HCT116 (cell line): ENCODE measurements around the gene NDST3. TPM values are rescaled to one million over a fixed set of nuclear protein-coding genes. Genes with fewer than 3 reads are reported as not detected.

Experiments
- ATAC-seq: fragments of 200-7000 bp; cut with Tn5 transposase; 2 replicates; pipeline ENCODE4 v1.9.1; 2020; ENCODE audit warnings: mild to moderate bottlenecking, moderate library complexity
- BruUV-seq: library from RNA; stranded (reverse); fragments of 400-500 nt; replicated peaks from 2 replicates; lab custom pipeline; 2021; lab: Mats Ljungman, UMichigan
- CTCF ChIA-PET: fragments of 300-600 bp; sonication (Branson Sonifier 250); formaldehyde crosslinking; loops from one replicate; lab custom pipeline; 2021; ENCODE audit warnings: antibody characterized with exemption; lab: Charles Lee
- POLR2A ChIA-PET: fragments of 300-600, 350-600 bp; sonication (Branson Sonifier 250); formaldehyde crosslinking; loops from one replicate; lab custom pipeline; 2021; ENCODE audit warnings: antibody characterized with exemption; lab: Charles Lee
- RAD21 ChIA-PET, 2 experiments: fragments of 300-600 bp; sonication (Branson Sonifier 250); formaldehyde crosslinking; loops; one replicate each; lab custom pipeline; 2023; ENCODE audit warnings: low total read pairs in 2 of 2; ENCODE audit not compliant: uncharacterized antibody in 2 of 2, unreplicated experiment in 2 of 2, low non-redundant PET in 1 of 2; lab: Charles Lee
- DNase-seq: peaks from one replicate; pipeline ENCODE4 v3.0.0-alpha.2; 2010; ENCODE audit warnings: low read depth, low spot score
- H2AFZ ChIP-seq: fragments of 200-600 bp; shearing (Covaris generic), sonication (generic); 2 replicates; pipeline ENCODE4 v1.6.1; 2017; ENCODE audit warnings: low read depth, mixed run types, mixed read lengths, antibody characterized with exemption, low read length; ENCODE audit not compliant: poor library complexity, severe bottlenecking
- H3K27ac ChIP-seq: 2 replicates; pipeline ENCODE4 v1.5.1; 2012; ENCODE audit warnings: low read depth, low read length
- H3K27me3 ChIP-seq: fragments of 200-600 bp; sonication (generic); 2 replicates; pipeline ENCODE4 v1.6.1; 2016; ENCODE audit warnings: mixed run types, low read length, mixed read lengths; ENCODE audit not compliant: insufficient read depth
- H3K36me3 ChIP-seq, 2 experiments: fragments of 200-500 bp in 1 of 2; fragments of 200-600 bp in 1 of 2; sonication (Bioruptor generic) in 1 of 2; sonication (generic) in 1 of 2; 2 replicates each; pipeline versions ENCODE4 v1.5.1 to v1.6.1; 2014 to 2016; ENCODE audit warnings: low read length in 2 of 2, inconsistent platforms in 1 of 2, mixed read lengths in 1 of 2, mixed run types in 1 of 2; ENCODE audit not compliant: insufficient read depth in 2 of 2, control insufficient read depth in 1 of 2
- H3K4me1 ChIP-seq, 2 experiments: fragments of 200-600 bp in 1 of 2; sonication (generic) in 1 of 2; 2 replicates each; pipeline versions ENCODE4 v1.5.1 to v1.6.1; 2012 to 2017; ENCODE audit warnings: low read length in 2 of 2, inconsistent platforms in 1 of 2, mild to moderate bottlenecking in 1 of 2, mixed read lengths in 1 of 2, mixed run types in 1 of 2, moderate library complexity in 1 of 2; ENCODE audit not compliant: insufficient read depth in 2 of 2, control insufficient read depth in 1 of 2
- H3K4me2 ChIP-seq: fragments of 200-600 bp; sonication (generic); 2 replicates; pipeline ENCODE4 v1.6.1; 2017; ENCODE audit warnings: mixed run types, low read length, mixed read lengths
- H3K4me3 ChIP-seq, 2 experiments: fragments of 200-600 bp in 1 of 2; sonication (generic) in 1 of 2; replicated peaks in 1 of 2; 2 replicates each; pipeline ENCODE4 v1.5.1; 2011 to 2016; ENCODE audit warnings: low read length in 2 of 2, control low read depth in 1 of 2, low read depth in 1 of 2, mild to moderate bottlenecking in 1 of 2, mixed read lengths in 1 of 2, mixed run types in 1 of 2
- H3K79me2 ChIP-seq: fragments of 200-600 bp; sonication (generic); 2 replicates; pipeline ENCODE4 v1.6.1; 2017; ENCODE audit warnings: mild to moderate bottlenecking, mixed run types, low read length, moderate library complexity, mixed read lengths; ENCODE audit not compliant: insufficient read depth
- H3K9ac ChIP-seq: fragments of 200-600 bp; sonication (generic); 2 replicates; pipeline ENCODE4 v1.6.1; 2016; ENCODE audit warnings: low read length, mixed read lengths
- H3K9me2 ChIP-seq: fragments of 200-600 bp; sonication (generic), shearing (Covaris generic); 2 replicates; pipeline ENCODE4 v1.6.1; 2017; ENCODE audit warnings: mixed run types, mild to moderate bottlenecking, moderate library complexity; ENCODE audit not compliant: insufficient read depth
- H3K9me3 ChIP-seq, 2 experiments: fragments of 200-500 bp in 1 of 2; fragments of 200-600 bp in 1 of 2; sonication (Bioruptor generic) in 1 of 2; sonication (generic) in 1 of 2; 2 replicates each; pipeline ENCODE4 v1.6.1; 2014 to 2017; ENCODE audit warnings: low read length in 2 of 2, mixed read lengths in 2 of 2, inconsistent platforms in 1 of 2, low read depth in 1 of 2, mild to moderate bottlenecking in 1 of 2, mixed run types in 1 of 2, moderate library complexity in 1 of 2; ENCODE audit not compliant: control insufficient read depth in 1 of 2, insufficient read depth in 1 of 2
- H4K20me1 ChIP-seq: fragments of 200-600 bp; sonication (generic), shearing (Covaris generic); 2 replicates; pipeline ENCODE4 v1.6.1; 2017; ENCODE audit warnings: mixed run types, mild to moderate bottlenecking, moderate library complexity; ENCODE audit not compliant: insufficient read depth
- EZH2phosphoT487 ChIP-seq: fragments of 200-600 bp; IDR thresholded peaks from 2 replicates; pipeline ENCODE4 v1.6.1; 2018; ENCODE audit warnings: antibody characterized with exemption, borderline replicate concordance
- FOSL1 ChIP-seq: IDR thresholded peaks from 2 replicates; pipeline ENCODE4 v1.6.1; 2012; ENCODE audit warnings: low read depth
- POLR2A ChIP-seq: IDR thresholded peaks from 2 replicates; pipeline ENCODE4 v1.7.0; 2011; ENCODE audit warnings: borderline replicate concordance; ENCODE audit not compliant: insufficient read depth, insufficient read length; ENCODE audit errors: extremely low read depth
- YY1 ChIP-seq: IDR thresholded peaks from 2 replicates; pipeline ENCODE4 v1.6.1; 2011; ENCODE audit warnings: low read length, low read depth, moderate library complexity, mild to moderate bottlenecking; ENCODE audit not compliant: insufficient replicate concordance; ENCODE audit errors: extremely low read depth
- ZBTB33 ChIP-seq: IDR thresholded peaks from 2 replicates; pipeline ENCODE4 v1.6.1; 2011; ENCODE audit warnings: mild to moderate bottlenecking, low read length, moderate library complexity; ENCODE audit not compliant: insufficient replicate concordance; ENCODE audit errors: extremely low read depth
- ZFX ChIP-seq: fragments of 450-650 bp; IDR thresholded peaks from 2 replicates; pipeline ENCODE4 v1.6.1; 2017
- intact Hi-C: fragments of 100-400 bp; cut with micrococcal nuclease; formaldehyde crosslinking; loops from 2 replicates; pipeline ENCODE4 v1.10.0; 2022
- total RNA-seq: library from RNA; stranded (reverse); gene quantifications from one replicate; pipeline ENCODE4 v1.2.1, GENCODE V29; 2021; ENCODE audit not compliant: unreplicated experiment

NDST3 gene
- total RNA-seq, 1 experiment from 2014 or later, result not detected

- ATAC-seq (no peak), DNase-seq (no peak)
- Histone ChIP-seq H2AFZ (no peak overlapping the region), H3K4me3 (no peak overlapping the region), H3K36me3 (no peaks in the 10 kb centered on the region), H3K9me2 (no peaks in the 10 kb centered on the region), H3K27ac (no peak overlapping the region), H3K9me3 (no peaks in the 10 kb centered on the region), H3K4me1 (no peaks in the 10 kb centered on the region), H4K20me1 (no peaks in the 10 kb centered on the region), H3K9ac (no peak overlapping the region), H3K4me2 (no peak overlapping the region), H3K79me2 (no peaks in the 10 kb centered on the region), H3K27me3 (no peaks in the 10 kb centered on the region)
- CTCF ChIA-PET, result no interaction called here
- BruUV-seq, result no TSS peak
- RAD21 ChIA-PET, result no interaction called here
- POLR2A ChIA-PET, result no interaction called here
- intact Hi-C loops, result no loop called here
- TF ChIP-seq POLR2A, result no peak
- TF ChIP-seq EZH2phosphoT487, result no peak
- no peak for TF ChIP-seq FOSL1
These were observed 255.5 kb downstream of the NDST3 start for GRCh38 chr4:118289794-118290193.

GRCh38 chr4:118290951-118291350 is 256.7 kb downstream of the NDST3 start:
- Histone ChIP-seq H3K9ac (no peak overlapping the region), H3K27ac (no peak overlapping the region), H3K9me3 (no peaks in the 10 kb centered on the region), H2AFZ (no peak overlapping the region)
- RAD21 ChIA-PET, result no interaction called here
- BruUV-seq, result no TSS peak
- intact Hi-C loops, result no loop called here
- TF ChIP-seq ZFX, result no peak
- TF ChIP-seq EZH2phosphoT487, result no peak
- no peak for TF ChIP-seq YY1
- no peak for TF ChIP-seq ZBTB33
- TF ChIP-seq POLR2A, result no peak
- TF ChIP-seq, all 23 proteins: peak for 0
- DNase-seq (no peak), ATAC-seq (no peak)
- Histone ChIP-seq H3K4me1 (no peaks in the 10 kb centered on the region), H3K9me2 (no peaks in the 10 kb centered on the region), H4K20me1 (no peaks in the 10 kb centered on the region), H3K79me2 (no peaks in the 10 kb centered on the region), H3K27me3 (no peaks in the 10 kb centered on the region), H3K4me2 (no peak overlapping the region), H3K4me3 (no peak overlapping the region), H3K36me3 (no peaks in the 10 kb centered on the region)
- CTCF ChIA-PET, result no interaction called here
- POLR2A ChIA-PET, result no interaction called here
